Kidney (tissue), 14 donors: ENCODE data around the gene B4GALT3. TPM values are rescaled to one million over a fixed set of nuclear protein-coding genes. Genes with fewer than 3 reads are reported as not detected.
A peak's percentile ranks its signal among the peaks of the same experiment; 100 is the strongest.
"Not testable (repeated sequence)": the region's sequence is repeated elsewhere in the genome, so short reads cannot be mapped to it uniquely, and the experiment has no call there.

Experiments used
- DNase-seq, 5 donors: peaks; one replicate each; pipeline ENCODE4 v3.0.0-alpha.2; 2013 to 2020
- FAIRE-seq: peaks from 2 replicates; lab custom pipeline; 2012; peaks lifted over from hg19 to GRCh38; lab: Jason Lieb, UNC
- H3K27ac ChIP-seq, 2 donors: one replicate each; pipeline ENCODE4 v1.7.0; 2013; ENCODE audit warnings: low read depth in 2 of 2, low read length in 2 of 2, inconsistent platforms in 1 of 2
- H3K27me3 ChIP-seq: one replicate; pipeline ENCODE4 v1.7.1; 2013; ENCODE audit warnings: low read length, inconsistent platforms; ENCODE audit not compliant: control insufficient read depth, insufficient read depth
- H3K36me3 ChIP-seq, 3 donors: one replicate each; pipeline versions ENCODE4 v1.7.0 to v1.7.1; 2013; ENCODE audit warnings: low read length in 3 of 3, control low read depth in 1 of 3, inconsistent platforms in 1 of 3; ENCODE audit not compliant: insufficient read depth in 3 of 3, control insufficient read depth in 2 of 3
- H3K4me1 ChIP-seq, 3 donors: one replicate each; pipeline versions ENCODE4 v1.7.0 to v1.7.1; 2013; ENCODE audit warnings: low read length in 3 of 3, inconsistent platforms in 1 of 3, low read depth in 1 of 3; ENCODE audit not compliant: control insufficient read depth in 2 of 3, insufficient read depth in 2 of 3
- H3K4me3 ChIP-seq, 3 donors: one replicate each; pipeline versions ENCODE4 v1.7.0 to v1.8.1; 2013; ENCODE audit warnings: low read length in 3 of 3, control low read depth in 1 of 3, inconsistent platforms in 1 of 3
- H3K9ac ChIP-seq, 3 donors: one replicate each; pipeline versions ENCODE4 v1.7.0 to v1.7.1; 2013; ENCODE audit warnings: low read length in 3 of 3, control low read depth in 1 of 3, inconsistent platforms in 1 of 3
- H3K9me3 ChIP-seq, 3 donors: one replicate each; pipeline versions ENCODE4 v1.7.0 to v1.7.1; 2013; ENCODE audit warnings: low read length in 3 of 3, control low read depth in 1 of 3, inconsistent platforms in 1 of 3; ENCODE audit not compliant: control insufficient read depth in 2 of 3, insufficient read depth in 1 of 3
- CTCF ChIP-seq: IDR thresholded peaks from 3 replicates; pipeline ENCODE4 v1.5.1; 2012; ENCODE audit warnings: mild to moderate bottlenecking, moderate library complexity, borderline replicate concordance; ENCODE audit not compliant: insufficient read depth; ENCODE audit errors: extremely low read depth
- intact Hi-C: fragments of 100-400 bp; cut with DNase I; formaldehyde crosslinking; loops from one replicate; pipeline ENCODE4 v1.11.1; 2022
- polyA plus RNA-seq: library from polyadenylated mRNA; stranded (reverse); fragments of 350-450 nt; fragmentation: Illumina TruSeq; extraction: RNeasy Lipid Tissue Mini Kit (QIAGEN cat#74804); gene quantifications from one replicate; pipeline ENCODE4 v1.2.3, GENCODE V29; 2014; ENCODE audit warnings: low read depth, low replicate concordance; ENCODE audit not compliant: insufficient read depth
- total RNA-seq: library from RNA; stranded (reverse); fragmentation: NEBNext Ultra II Directional; extraction: Animal tissue kit (Norgen Biotek cat#: 25700); gene quantifications from one replicate; pipeline ENCODE4 v1.2.1, GENCODE V29; 2021
- donor health status: control.
- donor health status: control.
- donor health status: control.
- donor health status: control.
- donor health status: control.
- donor health status: DM: yes; HTN: yes; CAD: no.
- donor health status: Normal renal cell carcinoma (clear cell type).

The B4GALT3 gene
- total and polyA plus RNA-seq, 2 donors from 2014 or later, result 22.9 to 33.5 TPM

- intact Hi-C loops, result no loop called here
- FAIRE-seq (peak; percentile 99), DNase-seq (peak; percentile 92 to 99 (median 95))
- Histone ChIP-seq H3K27me3 (no peaks in the 10 kb centered on the region), H3K27ac (peak within 1 kb of the TSS; percentile 36 to 45), H3K9ac (peak within 1 kb of the TSS; percentile 75 to 86 (median 80)), H3K4me1 (peaks cover 2 to 17% (median 8%) of the 10 kb centered on the region in 3 donors), H3K9me3 (no peaks in the 10 kb centered on the region), H3K36me3 (peaks cover 3 to 15% (median 13%) of the 10 kb centered on the region in 3 donors), H3K4me3 (peak within 1 kb of the TSS; percentile 82 to 96 (median 95))
- peak; percentile 45 for TF ChIP-seq CTCF
Observed at GRCh38 chr1:161225534-161226319, 48.4 kb upstream of the B4GALT3 start, which contains the start of gene TOMM40L. TSS of gene TOMM40L (plus strand) at chr1:161226060. CDS start at chr1:161226490, 430 bp downstream.

GRCh38 chr1:161225178-161225533 is 47.8 kb upstream of the B4GALT3 start:
- no peak for TF ChIP-seq CTCF
- no peak overlapping the region for H3K4me3 ChIP-seq
- no peaks in the 10 kb centered on the region for H3K9me3 ChIP-seq
- peak overlapping the region in 1 of 2 donors; percentile 11 for H3K27ac ChIP-seq
- intact Hi-C loops, result no loop called here
- no peaks in the 10 kb centered on the region for H3K27me3 ChIP-seq
- DNase-seq, result peak in 2 of 5 donors; percentile 8 to 40
- no peak for FAIRE-seq
- H3K4me1 ChIP-seq, result peaks cover 2 to 17% (median 8%) of the 10 kb centered on the region in 3 donors
- no peak overlapping the region for H3K9ac ChIP-seq
- peaks cover 3 to 15% (median 9%) of the 10 kb centered on the region in 3 donors for H3K36me3 ChIP-seq

- H3K27me3 ChIP-seq, H3K9ac ChIP-seq, H3K9me3 ChIP-seq, intact Hi-C loops, FAIRE-seq, H3K4me3 ChIP-seq, H3K27ac ChIP-seq, DNase-seq: not testable (repeated sequence)
- peaks cover 2 to 17% (median 11%) of the 10 kb centered on the region in 3 donors for H3K4me1 ChIP-seq
- H3K36me3 ChIP-seq, result peaks cover 3 to 14% (median 9%) of the 10 kb centered on the region in 3 donors
Observed at GRCh38 chr1:161224695-161225087, 47.4 kb upstream of the B4GALT3 start.
